ENCODE measurements around the gene ABRACL.
"Not testable (repeated sequence)": the region's sequence is repeated elsewhere in the genome, so short reads cannot be mapped to it uniquely, and the experiment has no call there.

Gene ABRACL

DNA sequence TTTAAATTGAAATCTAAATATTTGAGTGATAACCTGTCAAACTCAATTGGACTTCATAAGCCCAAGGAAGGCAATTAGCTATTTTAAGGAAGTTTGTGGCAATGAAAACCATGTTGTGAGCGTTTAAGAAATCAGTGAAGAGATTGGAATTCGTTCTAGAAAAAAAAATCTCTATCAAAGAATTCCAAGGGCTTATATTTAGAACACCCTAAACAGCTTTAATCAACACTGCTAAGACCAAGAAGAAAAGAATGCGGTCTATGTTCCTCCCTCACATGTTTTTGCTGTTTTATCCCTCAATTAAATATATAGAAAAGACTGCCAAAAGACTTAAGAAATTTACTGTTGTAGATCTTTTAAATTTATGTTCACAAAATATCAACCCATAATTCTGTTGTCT, 16.6 kb upstream of the ABRACL start:
- DNase-seq (ENCODE audit: low read depth, low spot score), result no peak

DNA sequence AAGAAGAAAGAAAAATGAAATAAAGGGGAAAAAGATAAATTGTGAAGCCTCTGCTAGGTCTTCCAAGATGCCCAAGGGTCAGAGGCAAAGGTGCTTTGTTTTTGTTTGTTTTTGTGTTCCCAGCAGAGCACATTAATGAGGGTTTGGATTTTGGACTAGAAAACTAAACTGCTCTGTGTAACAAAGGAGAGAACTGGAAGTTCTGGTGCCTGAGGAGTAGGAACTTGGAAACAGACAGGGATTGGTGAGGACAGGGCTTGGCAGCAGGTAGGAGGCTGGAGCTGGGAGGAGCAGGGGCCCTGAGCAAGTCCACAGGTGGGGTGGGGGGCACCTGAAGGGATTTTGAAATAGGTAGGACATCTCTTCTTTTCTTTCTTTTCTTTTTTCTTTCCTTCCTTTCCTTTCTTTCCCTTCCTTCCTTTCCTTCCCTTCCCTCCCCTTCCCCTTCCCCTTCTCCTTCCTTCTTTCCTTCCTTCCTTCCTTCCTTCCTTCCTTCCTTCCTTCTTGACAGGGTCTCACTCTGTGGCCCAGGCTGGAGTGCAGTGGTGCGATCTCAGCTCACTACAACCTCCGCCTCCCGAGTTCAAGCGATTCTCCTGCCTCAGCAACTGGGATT, 15.3 kb upstream of the ABRACL start:
- DNase-seq (ENCODE audit: low read depth, low spot score), result no peak

DNA sequence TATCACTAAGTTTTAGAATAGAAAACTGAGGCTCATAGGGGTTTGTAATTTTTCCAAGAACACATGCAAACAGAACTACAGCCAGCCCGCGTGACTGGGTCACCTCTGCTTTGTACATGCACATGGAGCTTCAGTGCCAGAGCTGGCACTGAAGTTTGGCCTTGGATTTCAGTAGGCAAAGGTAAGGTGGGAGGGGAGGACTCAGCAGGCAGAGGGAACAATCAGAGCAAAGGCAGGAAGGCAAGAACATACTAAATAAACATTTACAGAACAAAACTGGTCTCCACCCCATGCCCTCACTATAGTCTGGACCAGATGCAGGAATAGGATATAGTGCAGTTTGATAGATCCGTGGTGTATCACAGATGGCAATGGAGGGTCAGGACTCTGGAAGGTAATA, 13.6 kb upstream of the ABRACL start:
- DNase-seq (ENCODE audit: low read depth, low spot score), result no peak

DNA sequence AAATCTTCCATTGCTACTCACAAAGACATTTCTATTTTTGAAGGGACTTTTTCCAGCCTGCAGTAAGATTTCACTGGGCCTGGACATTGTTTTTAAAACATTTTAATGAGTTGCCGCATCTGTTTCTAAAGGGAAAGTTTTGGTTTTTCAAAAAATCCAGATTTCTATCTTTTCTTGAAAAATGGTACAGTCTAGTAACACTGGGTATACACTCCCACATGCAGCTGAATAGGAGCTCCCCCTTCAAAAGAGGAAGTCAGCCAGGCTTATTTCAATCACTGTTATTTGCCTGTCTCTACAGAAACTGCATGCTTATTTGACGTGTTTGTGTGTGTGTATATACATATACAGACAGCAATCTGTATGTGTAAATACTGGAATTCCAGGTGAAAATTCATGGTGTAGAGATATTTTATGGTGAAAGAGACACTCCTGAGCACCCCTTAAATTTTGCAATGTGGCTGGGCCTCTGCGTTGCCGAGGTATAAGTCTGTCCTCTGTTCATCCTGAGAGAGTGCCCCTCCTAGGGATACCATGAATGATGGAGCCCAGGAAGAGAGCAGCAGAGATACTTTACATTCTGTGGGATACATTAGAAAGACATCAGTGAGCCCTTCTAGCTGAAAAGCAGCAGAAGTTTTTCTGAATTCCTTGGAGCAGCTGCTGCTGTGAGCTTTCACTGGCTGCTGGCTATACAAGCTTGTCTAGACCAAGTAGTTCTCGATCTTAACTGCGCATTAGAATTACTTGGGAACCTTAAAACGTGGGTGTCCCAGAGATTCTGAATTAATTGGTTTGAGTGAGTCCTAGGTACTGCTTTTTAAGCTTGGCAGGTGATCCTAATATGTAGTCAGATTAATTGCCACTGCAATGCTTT, 12.0 kb upstream of the ABRACL start:
- no peak for DNase-seq (ENCODE audit: low read depth, low spot score)

DNA sequence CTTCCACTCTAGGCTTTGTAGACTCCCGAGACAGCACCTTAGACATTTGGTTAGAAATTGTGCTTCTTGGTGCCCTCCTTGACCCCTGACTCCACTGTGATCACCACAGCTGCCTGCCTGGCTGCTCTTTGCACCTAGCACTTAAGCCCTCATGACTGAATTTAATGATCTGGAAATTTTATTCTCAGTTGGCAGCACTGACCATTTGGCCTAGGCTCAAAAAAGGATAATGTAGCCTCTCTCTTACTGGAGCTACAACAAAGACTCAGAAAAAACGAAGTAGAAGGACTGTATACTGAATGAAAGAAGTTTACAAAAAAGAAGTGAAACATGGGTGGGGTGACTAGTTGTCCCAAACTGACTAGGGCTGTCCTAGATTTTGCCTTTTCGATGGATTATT, 11.3 kb upstream of the ABRACL start:
- DNase-seq (ENCODE audit: low read depth, low spot score), result no peak

DNA sequence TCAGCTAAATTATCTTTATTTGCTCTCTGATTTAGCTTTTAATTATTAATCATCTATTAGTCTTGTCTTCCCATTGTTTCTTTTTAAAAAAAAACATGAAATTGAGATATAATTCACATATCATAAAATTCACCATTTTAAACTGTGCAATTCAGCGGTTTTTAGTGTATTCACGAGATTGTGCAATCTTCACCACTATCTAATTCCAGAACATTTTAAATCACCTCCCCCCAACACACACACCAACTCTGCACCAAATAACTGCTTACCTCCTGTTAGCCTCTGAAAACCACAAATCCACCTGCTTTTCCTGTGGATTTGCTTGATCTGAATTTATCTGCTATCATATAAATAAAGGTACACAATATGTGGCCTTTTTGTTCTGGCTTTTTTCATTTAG, 8.8 kb upstream of the ABRACL start:
- no peak for DNase-seq (ENCODE audit: low read depth, low spot score)

DNA sequence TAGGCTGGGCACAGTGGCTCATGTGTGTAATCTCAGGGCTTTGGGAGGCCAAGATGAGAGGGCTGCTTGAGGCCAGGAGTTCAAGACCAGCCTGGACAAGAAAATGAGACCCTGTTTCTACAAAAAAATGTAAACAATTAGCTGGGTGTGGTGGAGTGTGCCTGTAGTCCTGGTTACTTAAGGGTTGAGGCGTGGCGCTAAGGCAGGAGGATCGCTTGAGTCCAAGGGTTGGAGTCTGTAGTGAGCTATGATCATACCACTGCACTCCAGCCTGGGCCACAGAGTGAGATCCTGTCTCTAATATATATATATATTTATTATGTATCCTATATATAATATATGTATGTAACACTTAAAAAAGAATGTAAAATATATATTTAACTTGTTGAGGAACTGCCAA, 7.9 kb upstream of the ABRACL start:
- DNase-seq (ENCODE audit: low read depth, low spot score), result no peak

DNA sequence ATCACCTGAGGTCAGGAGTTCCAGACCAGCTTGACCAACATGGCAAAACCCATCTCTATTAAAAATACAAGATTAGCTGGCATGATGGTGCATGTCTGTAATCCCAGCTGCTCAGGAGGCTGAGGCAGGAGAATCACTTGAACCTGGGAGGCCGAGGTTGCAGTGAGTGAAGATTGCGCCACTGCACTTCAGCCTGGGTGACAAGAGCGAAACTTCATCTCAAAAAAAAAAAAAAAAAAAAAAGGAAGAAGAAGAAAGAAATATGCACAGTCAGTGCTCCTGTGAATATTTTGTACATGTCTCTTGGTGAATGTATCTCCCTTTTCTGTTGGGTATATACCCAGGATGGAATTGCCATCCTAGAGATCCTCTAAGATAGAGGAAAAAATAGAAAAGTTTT, 3.1 kb upstream of the ABRACL start:
- DNase-seq (ENCODE audit: low read depth, low spot score), result not testable (repeated sequence)

DNA sequence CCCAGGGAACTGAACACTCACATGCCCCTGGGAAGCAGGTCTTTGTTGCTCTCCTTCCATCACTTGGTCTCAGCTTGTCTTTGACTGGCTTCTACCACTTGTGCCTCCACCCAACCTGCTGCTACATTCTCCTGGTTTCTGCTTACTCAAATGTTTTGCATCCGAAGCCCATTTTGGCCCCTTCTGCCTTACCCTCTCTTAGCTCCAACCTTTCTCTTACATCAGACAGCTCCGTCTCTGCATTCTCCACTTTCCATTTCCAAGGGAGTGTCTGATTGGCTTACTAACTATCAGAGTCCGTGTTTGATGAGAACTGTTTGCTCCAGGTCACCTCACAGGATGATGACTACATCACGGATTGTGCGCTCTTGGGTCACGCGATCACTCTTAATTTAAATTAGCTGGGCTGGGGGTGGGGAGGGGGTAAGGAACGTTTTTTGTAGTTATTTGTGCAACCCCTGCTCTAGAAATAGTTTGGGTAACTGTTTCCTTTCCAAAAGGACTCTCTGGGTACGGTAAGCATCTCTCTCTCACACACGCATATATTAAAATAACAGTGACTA, 844 bp upstream of the ABRACL start:
- DNase-seq (ENCODE audit: low read depth, low spot score), result no peak

DNA sequence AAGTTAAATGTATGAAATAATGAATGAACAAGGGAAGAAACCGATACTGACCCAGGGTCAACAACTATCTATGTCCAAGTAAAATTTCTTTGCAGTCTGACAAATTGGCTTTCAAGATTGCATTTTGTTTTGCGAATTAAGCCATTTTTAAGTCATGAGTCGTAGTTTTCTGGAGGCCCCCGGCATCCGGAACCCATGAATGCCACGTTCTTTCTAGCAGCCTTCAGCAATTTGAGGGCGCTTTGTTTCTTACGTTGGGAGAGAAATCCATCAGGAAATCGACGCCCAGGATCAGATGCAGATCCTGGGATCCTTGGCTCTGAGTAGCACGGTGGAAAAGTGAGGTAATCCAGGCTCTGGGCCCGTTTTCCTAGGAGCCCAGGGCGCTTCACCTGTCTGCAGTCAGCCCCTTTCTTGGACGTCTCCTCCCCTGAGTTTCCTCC, 309 bp upstream of the ABRACL start:
- DNase-seq (ENCODE audit: low read depth, low spot score), result no peak

DNA sequence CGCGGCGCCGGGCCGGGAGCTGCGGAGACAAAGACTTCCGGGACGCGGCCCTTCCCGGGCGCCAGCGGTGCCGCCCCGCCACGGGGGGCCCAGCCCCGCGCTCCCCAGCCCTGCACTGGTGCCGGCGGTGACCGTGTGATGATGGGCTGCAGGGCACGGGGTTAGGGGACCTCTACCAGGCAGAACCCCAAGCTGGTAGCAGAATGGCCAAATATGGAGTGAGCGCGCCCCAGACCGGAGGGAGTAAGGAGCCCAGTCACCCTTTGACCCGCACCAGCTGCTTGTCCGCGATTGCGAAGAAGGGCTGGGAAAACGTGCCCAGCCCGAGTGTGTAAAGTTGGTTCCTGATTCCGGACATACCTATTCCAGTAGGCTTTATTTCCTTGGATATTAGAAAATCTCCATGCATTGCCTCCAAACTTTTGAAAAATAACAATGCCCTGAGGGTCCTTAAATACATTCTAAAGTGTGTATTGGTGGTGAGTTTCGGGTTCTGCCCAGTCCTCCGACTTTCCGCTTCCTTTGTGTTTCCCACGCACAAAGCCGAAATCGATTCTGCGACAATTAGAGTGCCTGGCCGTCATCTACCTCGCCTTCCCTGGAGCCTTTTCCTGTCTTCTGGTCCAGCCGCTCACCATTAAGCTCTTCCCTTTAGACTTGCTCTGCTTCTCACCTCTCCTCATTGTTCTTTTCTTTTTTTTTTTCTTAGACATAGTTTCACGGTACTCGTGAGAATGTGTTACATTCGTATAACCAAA, 1.1 kb downstream of the ABRACL start:
- no peak for DNase-seq (ENCODE audit: low read depth, low spot score)

DNA sequence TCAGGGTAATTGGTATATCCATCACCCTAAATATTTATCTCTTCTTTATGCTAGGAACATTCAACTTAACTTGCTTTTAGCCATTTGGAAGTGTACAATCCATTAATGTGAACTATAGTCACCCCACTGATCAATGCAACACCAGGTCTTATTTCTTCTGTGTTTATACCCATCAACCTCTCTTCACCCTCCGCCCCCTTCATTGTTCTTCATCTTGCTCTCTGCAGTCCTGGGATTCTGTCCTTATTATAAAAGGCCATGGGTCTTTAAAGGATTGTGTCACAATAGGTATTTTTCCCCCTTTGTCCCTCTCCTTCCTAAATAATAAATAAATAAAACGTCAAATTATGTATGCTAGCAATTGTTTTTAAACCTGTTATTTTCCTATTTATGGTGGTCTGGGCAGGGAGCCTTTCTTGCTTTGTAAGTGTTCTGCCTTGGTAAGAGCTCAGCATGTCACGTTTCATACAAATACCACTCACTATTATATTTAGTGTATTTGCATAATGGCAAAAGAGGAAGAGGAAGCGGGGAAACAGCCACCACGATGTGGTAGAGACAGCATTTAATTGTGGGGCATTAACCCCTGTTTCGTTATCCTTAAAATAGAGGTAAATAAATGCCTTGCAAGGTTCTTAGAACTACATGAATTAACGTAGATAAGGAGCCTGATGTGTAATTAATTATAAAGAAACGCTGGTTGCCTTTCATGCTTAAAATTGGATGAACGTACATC, 1.9 kb downstream of the ABRACL start:
- DNase-seq (ENCODE audit: low read depth, low spot score), result no peak

DNA sequence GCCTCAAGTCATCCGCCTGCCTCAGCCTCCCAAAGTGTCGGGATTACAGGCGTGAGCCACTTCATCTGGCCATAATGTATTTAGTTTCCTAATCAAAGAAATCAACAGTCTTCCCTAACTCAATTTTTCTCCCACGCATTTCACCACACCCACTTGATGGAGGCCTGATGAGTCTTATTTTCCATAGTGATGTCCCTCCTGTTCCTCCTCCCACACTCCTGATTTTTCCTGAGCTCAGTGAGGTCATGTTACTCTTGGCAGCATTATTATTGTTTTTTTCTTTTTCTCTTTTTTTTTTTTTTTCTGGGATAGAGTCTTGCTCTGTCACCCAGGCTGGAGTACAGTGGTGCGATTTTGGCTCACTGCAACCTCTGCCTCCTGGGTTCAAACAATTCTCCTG, 8.9 kb downstream of the ABRACL start:
- no peak for DNase-seq (ENCODE audit: low read depth, low spot score)

DNA sequence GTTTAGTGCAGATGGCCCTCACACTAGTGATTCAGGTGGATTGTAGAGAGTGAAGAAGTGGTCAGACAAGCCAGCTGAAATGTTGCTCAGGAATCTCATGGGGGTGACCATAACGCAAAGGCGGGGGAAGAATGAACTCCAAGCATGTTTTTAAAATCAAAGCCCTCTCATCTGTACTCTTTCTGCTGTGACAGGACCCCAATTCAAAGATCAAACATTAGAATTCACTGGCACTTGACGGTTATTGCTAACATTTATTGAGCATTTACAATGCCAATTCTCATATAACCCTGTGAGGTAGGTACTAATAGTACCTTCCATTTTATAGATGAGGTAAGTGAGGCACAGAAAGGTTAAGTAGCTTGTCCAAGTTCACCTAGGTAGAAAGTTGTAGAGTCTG, 15.7 kb downstream of the ABRACL start:
- no peak for DNase-seq (ENCODE audit: low read depth, low spot score)

DNA sequence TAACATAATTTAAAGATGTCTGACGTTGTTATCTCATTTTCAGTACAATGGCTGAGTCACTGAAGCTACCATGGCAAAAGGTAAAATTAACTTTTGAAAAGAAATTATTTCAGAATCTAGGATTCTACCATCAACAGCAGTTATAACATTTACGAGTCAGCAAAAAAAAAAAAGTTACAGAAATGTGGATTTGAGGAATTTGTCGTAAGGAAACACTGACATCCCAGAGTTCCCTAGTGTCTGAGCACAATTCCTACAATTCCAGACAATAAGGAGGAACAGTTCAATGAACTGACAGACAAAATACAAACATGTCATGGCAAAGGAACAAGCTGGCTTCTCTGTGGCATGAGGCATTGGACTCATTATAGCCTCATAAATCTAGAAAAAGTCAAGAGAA, 19.1 kb downstream of the ABRACL start:
- DNase-seq (ENCODE audit: low read depth, low spot score), result no peak

DNA sequence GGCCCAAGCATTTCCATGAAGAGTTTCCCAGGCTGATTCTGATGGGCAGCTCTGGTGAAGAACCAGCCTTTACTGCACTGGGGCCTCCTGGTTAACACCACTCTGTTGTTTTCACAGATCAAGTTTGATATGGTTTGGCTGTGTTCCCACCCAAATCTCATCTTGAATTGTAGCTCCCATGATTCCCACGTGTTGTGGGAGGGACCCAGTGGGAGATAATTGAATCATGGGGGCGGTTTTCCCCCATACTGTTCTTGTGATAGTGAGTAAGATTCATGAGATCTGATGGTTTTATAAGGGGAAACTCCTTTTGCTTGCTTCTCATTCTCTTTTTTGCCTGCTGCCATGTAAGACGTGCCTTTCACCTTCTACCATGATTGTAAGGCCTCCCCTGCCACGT, 20.4 kb downstream of the ABRACL start:
- DNase-seq (ENCODE audit: low read depth, low spot score), result not testable (repeated sequence)

DNA sequence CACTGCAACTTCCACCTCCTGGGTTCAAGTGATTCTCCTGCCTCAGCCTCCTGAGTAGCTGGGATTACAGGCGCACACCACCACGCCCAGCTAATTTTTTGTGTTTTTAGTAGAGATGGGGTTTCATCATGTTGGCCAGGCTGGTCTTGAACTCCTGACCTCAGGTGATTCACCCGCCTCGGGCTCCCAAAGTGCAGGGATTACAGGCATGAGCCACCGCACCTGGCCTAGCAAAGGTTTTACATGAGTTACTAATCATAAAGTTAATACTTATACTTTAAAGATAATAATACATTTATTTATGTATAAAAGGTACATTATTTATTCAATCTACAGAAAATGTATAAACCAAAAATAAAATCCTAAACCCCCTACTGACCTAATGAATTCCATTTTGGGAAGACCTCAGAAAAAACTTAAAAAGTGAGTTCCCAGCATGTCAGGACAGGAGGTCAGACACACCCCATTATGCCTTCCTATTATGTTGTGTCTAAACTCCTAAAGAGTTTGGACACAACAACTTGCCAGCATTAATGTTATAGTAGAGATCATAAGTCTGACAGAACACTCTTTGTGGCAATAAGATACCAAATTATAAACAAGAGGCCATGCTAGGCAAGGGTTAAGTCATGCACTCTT, 21.7 kb downstream of the ABRACL start:
- not testable (repeated sequence) for DNase-seq (ENCODE audit: low read depth, low spot score)

DNA sequence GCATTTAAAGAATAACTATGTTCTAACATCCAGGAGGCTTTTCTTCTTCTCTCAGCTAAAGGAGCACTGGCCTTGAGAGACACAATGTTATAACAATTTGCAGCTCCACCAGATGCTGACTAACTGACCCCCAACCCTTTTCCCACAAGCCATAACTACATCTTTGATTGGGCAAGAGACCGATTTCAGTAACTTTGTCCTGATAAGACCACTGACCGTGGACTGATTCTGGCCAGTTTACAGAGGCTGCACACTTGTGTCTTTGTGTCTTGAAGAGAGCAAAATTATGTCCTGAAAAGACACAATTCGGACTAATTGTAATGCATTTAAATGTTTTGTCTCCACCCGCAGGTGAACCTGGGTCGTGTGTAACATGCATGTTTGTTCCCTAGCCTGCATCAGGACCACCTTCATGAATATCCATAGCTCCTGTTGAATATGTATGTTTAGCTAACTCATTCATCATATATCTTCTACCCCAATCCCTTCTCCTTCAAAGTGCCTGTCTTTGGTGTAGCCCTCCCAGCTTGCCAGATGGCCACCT, 22.3 kb downstream of the ABRACL start:
- no peak for DNase-seq (ENCODE audit: low read depth, low spot score)

DNA sequence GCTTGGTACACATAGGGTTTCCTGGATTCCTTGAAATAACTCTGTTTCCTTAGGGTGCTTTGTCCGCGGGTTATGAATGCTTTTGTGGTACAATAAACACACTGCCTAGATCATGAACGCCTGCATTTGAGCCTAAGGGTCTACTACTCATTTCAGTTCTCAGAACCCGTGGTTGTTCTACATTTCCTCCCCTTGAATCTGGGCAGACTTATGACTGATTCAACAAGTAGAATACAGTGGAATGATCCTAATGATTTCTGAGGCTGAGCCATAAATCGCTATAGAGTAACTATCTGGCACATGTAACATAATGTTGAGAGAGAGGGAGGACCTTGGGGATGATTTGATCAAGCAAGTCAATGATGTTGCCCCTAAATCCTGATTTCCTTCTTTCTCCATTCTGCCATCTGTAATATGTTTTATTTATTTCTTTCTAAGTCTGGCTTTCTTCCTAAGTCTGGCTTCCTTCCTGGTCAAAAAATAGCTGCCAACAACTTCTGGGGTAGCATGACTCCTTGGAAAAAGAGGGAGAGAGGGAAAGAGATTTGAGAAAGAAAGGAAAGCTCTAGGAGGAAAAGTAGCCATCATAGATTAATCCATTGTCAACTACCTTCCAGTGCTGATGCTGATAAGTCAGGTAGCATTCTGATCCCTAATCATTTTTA, 23.0 kb downstream of the ABRACL start:
- no peak for DNase-seq (ENCODE audit: low read depth, low spot score)

DNA sequence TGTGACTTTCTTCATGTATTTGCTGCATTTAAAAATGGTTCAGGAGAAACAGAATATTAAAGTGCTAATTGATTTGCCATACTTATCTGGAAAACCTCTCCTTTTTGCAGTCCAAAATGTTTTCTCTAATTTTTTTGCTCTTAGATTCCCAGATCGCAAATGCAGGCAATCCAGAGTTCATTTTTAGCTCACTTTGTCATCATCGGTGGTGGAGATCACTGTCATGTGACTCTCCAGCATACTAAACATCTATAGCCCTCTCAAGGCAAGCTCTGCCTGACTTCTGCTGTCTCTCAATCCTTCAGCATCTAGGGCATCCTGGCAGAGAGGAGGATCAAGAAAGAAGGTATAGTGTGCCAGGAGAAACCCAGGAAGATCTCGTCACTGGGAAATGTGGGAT, 24.8 kb downstream of the ABRACL start:
- DNase-seq (ENCODE audit: low read depth, low spot score), result no peak
